IMR-90 (cell line): ENCODE results near the gene DPEP1. TPM values are rescaled to one million over a fixed set of nuclear protein-coding genes. Genes with fewer than 3 reads are reported as not detected.

Experiments used
- ATAC-seq: fragments of 200-7000 bp; cut with Tn5 transposase; 2 replicates; pipeline ENCODE4 v1.9.1; 2020; ENCODE audit warnings: low read depth, mild to moderate bottlenecking, moderate library complexity
- BruUV-seq: library from RNA; stranded (reverse); fragments of 400-500 nt; replicated peaks from 2 replicates; lab custom pipeline; 2021; lab: Mats Ljungman, UMichigan
- CTCF ChIA-PET: fragments of 300-600 bp; formaldehyde crosslinking; extraction: SDS; loops from one replicate; lab custom pipeline; 2021; ENCODE audit warnings: antibody characterized with exemption; lab: Yijun Ruan, JAX
- POLR2A ChIA-PET: fragments of 300-600 bp; sonication (Branson Sonifier 250); formaldehyde crosslinking; loops from one replicate; lab custom pipeline; 2022; ENCODE audit warnings: antibody characterized with exemption; ENCODE audit not compliant: unreplicated experiment; lab: Charles Lee
- DNase-seq: peaks from one replicate; pipeline ENCODE4 v3.0.0; 2013
- H2AFZ ChIP-seq: replicated peaks from 2 replicates; pipeline ENCODE3; 2013; ENCODE audit warnings: low read length, mild to moderate bottlenecking; ENCODE audit not compliant: poor library complexity
- H2AK5ac ChIP-seq: 2 replicates; pipeline ENCODE4 v1.6.1; 2013; ENCODE audit warnings: low read depth, low read length, inconsistent platforms
- H2AK9ac ChIP-seq: replicated peaks from 2 replicates; pipeline ENCODE3; 2013; ENCODE audit warnings: mild to moderate bottlenecking, low read depth, low read length, moderate library complexity; ENCODE audit not compliant: poor library complexity
- H2BK120ac ChIP-seq: 2 replicates; pipeline ENCODE4 v1.6.1; 2013; ENCODE audit warnings: low read depth, low read length, inconsistent platforms
- H2BK15ac ChIP-seq: 3 replicates; pipeline ENCODE4 v1.6.1; 2013; ENCODE audit warnings: low read depth, low read length, inconsistent platforms
- H2BK20ac ChIP-seq: 2 replicates; pipeline ENCODE4 v1.6.1; 2013; ENCODE audit warnings: low read depth, mild to moderate bottlenecking, inconsistent platforms, low read length, moderate library complexity
- H2BK5ac ChIP-seq: 2 replicates; pipeline ENCODE4 v1.6.1; 2013; ENCODE audit warnings: mild to moderate bottlenecking, low read depth, low read length, inconsistent platforms; ENCODE audit not compliant: poor library complexity, severe bottlenecking
- H3K14ac ChIP-seq: replicated peaks from 2 replicates; pipeline ENCODE4 v1.6.1; 2013; ENCODE audit warnings: low read depth, low read length, inconsistent platforms
- H3K18ac ChIP-seq: 2 replicates; pipeline ENCODE4 v1.6.1; 2013; ENCODE audit warnings: low read depth, low read length, control low read depth
- H3K23ac ChIP-seq: 2 replicates; pipeline ENCODE4 v1.6.1; 2013; ENCODE audit warnings: low read depth, low read length, inconsistent platforms
- H3K27ac ChIP-seq: 2 replicates; pipeline ENCODE4 v1.5.1; 2013; ENCODE audit warnings: mild to moderate bottlenecking, control low read depth, low read length; ENCODE audit not compliant: insufficient read depth
- H3K27me3 ChIP-seq: 2 replicates; pipeline ENCODE4 v1.6.1; 2013; ENCODE audit warnings: low read length; ENCODE audit not compliant: control insufficient read depth, insufficient read depth
- H3K36me3 ChIP-seq: 2 replicates; pipeline ENCODE4 v1.6.1; 2013; ENCODE audit warnings: low read length, mixed read lengths; ENCODE audit not compliant: control insufficient read depth, insufficient read depth
- H3K4ac ChIP-seq: 2 replicates; pipeline ENCODE4 v1.6.1; 2013; ENCODE audit warnings: low read depth, low read length, inconsistent platforms
- H3K4me1 ChIP-seq: 2 replicates; pipeline ENCODE4 v1.6.1; 2013; ENCODE audit warnings: low read length, mixed read lengths; ENCODE audit not compliant: control insufficient read depth, insufficient read depth
- H3K4me2 ChIP-seq: 2 replicates; pipeline ENCODE4 v1.6.1; 2013; ENCODE audit warnings: low read depth, mild to moderate bottlenecking, control low read depth, low read length, moderate library complexity
- H3K4me3 ChIP-seq: 2 replicates; pipeline ENCODE4 v1.5.1; 2013; ENCODE audit warnings: low read depth, mild to moderate bottlenecking, control low read depth, low read length, moderate library complexity; ENCODE audit not compliant: insufficient read depth
- H3K56ac ChIP-seq: 2 replicates; pipeline ENCODE4 v1.6.1; 2013; ENCODE audit warnings: low read length, inconsistent platforms; ENCODE audit not compliant: insufficient read depth; ENCODE audit errors: extremely low read depth
- H3K79me1 ChIP-seq, 2 experiments: 2 replicates each; pipeline ENCODE4 v1.6.1; 2013; ENCODE audit warnings: low read length in 2 of 2, inconsistent platforms in 1 of 2, low read depth in 1 of 2
- H3K9ac ChIP-seq: 2 replicates; pipeline ENCODE4 v1.6.1; 2013; ENCODE audit warnings: low read depth, low read length, control low read depth
- H3K9me1 ChIP-seq: 2 replicates; pipeline ENCODE4 v1.6.1; 2013; ENCODE audit warnings: low read length, inconsistent platforms; ENCODE audit not compliant: insufficient read depth
- H3K9me3 ChIP-seq: 2 replicates; pipeline ENCODE4 v1.6.1; 2013; ENCODE audit warnings: low read length; ENCODE audit not compliant: control insufficient read depth, insufficient read depth
- H4K20me1 ChIP-seq: 2 replicates; pipeline ENCODE4 v1.6.1; 2013; ENCODE audit warnings: low read length, inconsistent platforms; ENCODE audit not compliant: insufficient read depth
- H4K5ac ChIP-seq: 2 replicates; pipeline ENCODE4 v1.6.1; 2013; ENCODE audit warnings: mild to moderate bottlenecking, low read depth, low read length, control low read depth
- H4K8ac ChIP-seq, 2 experiments: 2 replicates each; pipeline ENCODE4 v1.6.1; 2013; ENCODE audit warnings: low read depth in 2 of 2, low read length in 2 of 2, control low read depth in 1 of 2, inconsistent platforms in 1 of 2
- H4K91ac ChIP-seq: 2 replicates; pipeline ENCODE4 v1.6.1; 2013; ENCODE audit warnings: low read depth, low read length, inconsistent platforms; ENCODE audit not compliant: insufficient read depth
- BHLHE40 ChIP-seq: fragments of 150-350 bp; IDR thresholded peaks from 2 replicates; pipeline ENCODE4 v1.6.1; 2016; ENCODE audit warnings: mild to moderate bottlenecking, low read depth, low read length
- CEBPB ChIP-seq: IDR thresholded peaks from 2 replicates; pipeline ENCODE4 v1.6.1; 2012; ENCODE audit warnings: low read depth, low read length, improper control_type of control experiment
- MAZ ChIP-seq: IDR thresholded peaks from 2 replicates; pipeline ENCODE4 v1.6.1; 2012; ENCODE audit warnings: low read depth, mild to moderate bottlenecking, low read length, improper control_type of control experiment, moderate library complexity, borderline replicate concordance
- MXI1 ChIP-seq: IDR thresholded peaks from 2 replicates; pipeline ENCODE4 v1.6.1; 2012; ENCODE audit warnings: low read depth, mild to moderate bottlenecking, low read length, moderate library complexity, borderline replicate concordance
- POLR2A ChIP-seq: IDR thresholded peaks from 2 replicates; pipeline ENCODE4 v1.6.1; 2012; ENCODE audit warnings: mild to moderate bottlenecking, low read depth, low read length
- SMC3 ChIP-seq: fragments of 150-350 bp; IDR thresholded peaks from 2 replicates; pipeline ENCODE4 v1.6.1; 2016; ENCODE audit warnings: low read depth, mild to moderate bottlenecking, antibody characterized with exemption, low read length, moderate library complexity
- WGBS, 2 experiments: methylation state at CpG; one replicate each; pipeline versions ENCODE4 v1.1.5 to v1.1.7; 2013; ENCODE audit warnings: missing lambda C conversion rate in 2 of 2; ENCODE audit not compliant: insufficient read length in 1 of 2; ENCODE audit errors: extremely low coverage in 2 of 2; 5-methylcytosine and 5-hydroxymethylcytosine counted together
- dilution Hi-C: fragments of 300-500 bp; cut with HindIII; formaldehyde crosslinking; loops from one replicate; pipeline ENCODE4 v1.14.3; 2018; ENCODE audit warnings: low sequenced_read_pairs; ENCODE audit not compliant: unreplicated experiment
- in situ Hi-C: fragments of 300-500 bp; cut with MboI; formaldehyde crosslinking; loops from 3 replicates; pipeline ENCODE4 v1.14.3; 2019; ENCODE audit warnings: low sequenced_read_pairs, inconsistent platforms, mixed read lengths
- intact Hi-C: fragments of 100-400 bp; cut with micrococcal nuclease; formaldehyde crosslinking; loops from 2 replicates; pipeline ENCODE4 v1.10.0; 2022
- polyA plus RNA-seq, 3 experiments: library from polyadenylated mRNA; depleted of rRNA; stranded (reverse); fragments of >200 nt; gene quantifications; 2 replicates each; pipeline ENCODE4 v1.2.3, GENCODE V29; 2012; ENCODE audit warnings: low replicate concordance in 1 of 3
- total RNA-seq: library from RNA; depleted of rRNA; stranded (reverse); fragments of >200 nt; gene quantifications from 2 replicates; pipeline ENCODE4 v1.2.3, GENCODE V29; 2012
- TF ChIP-seq, protein P1 (sequence below): fragments of 150-350 bp; IDR thresholded peaks from 2 replicates; pipeline ENCODE4 v1.6.1; 2016; ENCODE audit warnings: low read depth, mild to moderate bottlenecking, low read length, moderate library complexity, borderline replicate concordance
- TF ChIP-seq, protein P2 (sequence below): conservative IDR thresholded peaks from 2 replicates; pipeline ENCODE4 v1.5.1; 2012; ENCODE audit warnings: mild to moderate bottlenecking, low read depth, low read length, improper control_type of control experiment
- TF ChIP-seq, protein P3 (sequence below): fragments of 150-350 bp; IDR thresholded peaks from 2 replicates; pipeline ENCODE4 v1.6.1; 2017; ENCODE audit warnings: mild to moderate bottlenecking, antibody characterized with exemption, low read length, low read depth

DPEP1 gene
- total and polyA plus RNA-seq, 2 of the 4 experiments (the other 2 are of a cell fraction), result not detected

DNA sequence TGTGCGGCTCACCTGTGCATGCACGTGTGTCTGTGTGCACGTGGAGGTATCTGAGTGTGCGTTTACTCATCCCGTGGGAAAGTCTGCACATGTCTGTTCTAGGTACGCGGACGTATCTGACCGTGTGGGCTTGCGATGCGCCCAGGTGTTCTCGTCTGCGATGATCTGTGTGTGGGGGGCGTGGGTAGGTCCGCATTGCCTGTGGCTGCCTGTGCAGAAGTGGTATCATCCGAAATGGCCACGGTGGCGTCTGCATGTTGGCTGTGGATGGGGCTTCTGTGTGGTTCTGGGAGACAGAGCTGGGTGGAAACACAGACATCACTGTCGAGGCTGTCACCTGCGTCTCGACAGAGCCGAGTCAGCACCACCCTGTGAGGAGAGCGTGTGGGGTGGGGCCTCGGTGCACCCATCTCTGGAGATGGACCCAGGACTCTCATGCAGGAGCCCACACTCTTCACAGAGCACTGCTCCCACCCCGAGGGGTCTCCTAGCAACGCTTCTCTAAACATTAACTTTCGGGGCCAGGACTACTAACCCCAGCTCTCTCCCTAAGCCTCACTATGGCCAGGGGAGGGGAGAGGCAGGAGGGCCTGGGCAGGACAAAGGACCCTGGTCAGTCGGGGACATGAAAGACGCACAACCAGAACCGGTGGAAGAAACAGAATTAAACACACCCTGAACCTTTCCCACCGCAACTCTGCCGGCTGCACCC is 8.4 kb downstream of the DPEP1 start:
- ChIA-PET POLR2A (no interaction called here), CTCF (interaction anchor here (0.9 kb wide), 1 partner anchor 12 kb away, joined by 3 read pairs; no protein-coding TSS in a partner anchor)
- H3K4ac ChIP-seq, result no peak overlapping the region
- in situ Hi-C loops (no loop called here), intact Hi-C loops (no loop called here), dilution Hi-C loops (no loop called here)
- H4K91ac ChIP-seq, result no peak overlapping the region
- TF ChIP-seq, protein P1, sequence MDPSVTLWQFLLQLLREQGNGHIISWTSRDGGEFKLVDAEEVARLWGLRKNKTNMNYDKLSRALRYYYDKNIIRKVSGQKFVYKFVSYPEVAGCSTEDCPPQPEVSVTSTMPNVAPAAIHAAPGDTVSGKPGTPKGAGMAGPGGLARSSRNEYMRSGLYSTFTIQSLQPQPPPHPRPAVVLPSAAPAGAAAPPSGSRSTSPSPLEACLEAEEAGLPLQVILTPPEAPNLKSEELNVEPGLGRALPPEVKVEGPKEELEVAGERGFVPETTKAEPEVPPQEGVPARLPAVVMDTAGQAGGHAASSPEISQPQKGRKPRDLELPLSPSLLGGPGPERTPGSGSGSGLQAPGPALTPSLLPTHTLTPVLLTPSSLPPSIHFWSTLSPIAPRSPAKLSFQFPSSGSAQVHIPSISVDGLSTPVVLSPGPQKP, result no peak
- TF ChIP-seq, protein P2, sequence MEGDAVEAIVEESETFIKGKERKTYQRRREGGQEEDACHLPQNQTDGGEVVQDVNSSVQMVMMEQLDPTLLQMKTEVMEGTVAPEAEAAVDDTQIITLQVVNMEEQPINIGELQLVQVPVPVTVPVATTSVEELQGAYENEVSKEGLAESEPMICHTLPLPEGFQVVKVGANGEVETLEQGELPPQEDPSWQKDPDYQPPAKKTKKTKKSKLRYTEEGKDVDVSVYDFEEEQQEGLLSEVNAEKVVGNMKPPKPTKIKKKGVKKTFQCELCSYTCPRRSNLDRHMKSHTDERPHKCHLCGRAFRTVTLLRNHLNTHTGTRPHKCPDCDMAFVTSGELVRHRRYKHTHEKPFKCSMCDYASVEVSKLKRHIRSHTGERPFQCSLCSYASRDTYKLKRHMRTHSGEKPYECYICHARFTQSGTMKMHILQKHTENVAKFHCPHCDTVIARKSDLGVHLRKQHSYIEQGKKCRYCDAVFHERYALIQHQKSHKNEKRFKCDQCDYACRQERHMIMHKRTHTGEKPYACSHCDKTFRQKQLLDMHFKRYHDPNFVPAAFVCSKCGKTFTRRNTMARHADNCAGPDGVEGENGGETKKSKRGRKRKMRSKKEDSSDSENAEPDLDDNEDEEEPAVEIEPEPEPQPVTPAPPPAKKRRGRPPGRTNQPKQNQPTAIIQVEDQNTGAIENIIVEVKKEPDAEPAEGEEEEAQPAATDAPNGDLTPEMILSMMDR, result no peak
- TF ChIP-seq, protein P3, sequence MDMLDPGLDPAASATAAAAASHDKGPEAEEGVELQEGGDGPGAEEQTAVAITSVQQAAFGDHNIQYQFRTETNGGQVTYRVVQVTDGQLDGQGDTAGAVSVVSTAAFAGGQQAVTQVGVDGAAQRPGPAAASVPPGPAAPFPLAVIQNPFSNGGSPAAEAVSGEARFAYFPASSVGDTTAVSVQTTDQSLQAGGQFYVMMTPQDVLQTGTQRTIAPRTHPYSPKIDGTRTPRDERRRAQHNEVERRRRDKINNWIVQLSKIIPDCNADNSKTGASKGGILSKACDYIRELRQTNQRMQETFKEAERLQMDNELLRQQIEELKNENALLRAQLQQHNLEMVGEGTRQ, result no peak
- no peak for TF ChIP-seq MXI1
- no peak for TF ChIP-seq CEBPB
- no peak for TF ChIP-seq SMC3
- no peak for TF ChIP-seq MAZ
- no peak for TF ChIP-seq POLR2A
- no peak for TF ChIP-seq BHLHE40
- no peak overlapping the region for H2BK120ac ChIP-seq
- H3K14ac ChIP-seq, result no peak overlapping the region
- H3K27me3 ChIP-seq, result peaks cover 43% of the 10 kb centered on the region
- H2AFZ ChIP-seq, result no peak overlapping the region
- H2AK9ac ChIP-seq, result no peak overlapping the region
- no peak overlapping the region for H3K9ac ChIP-seq
- H3K36me3 ChIP-seq, result no peaks in the 10 kb centered on the region
- BruUV-seq, result no TSS peak
- H3K4me3 ChIP-seq, result no peak overlapping the region
- H3K18ac ChIP-seq, result no peak overlapping the region
- no peaks in the 10 kb centered on the region for H3K9me3 ChIP-seq
- ATAC-seq (no peak), DNase-seq (no peak)
- WGBS, 2 experiments, result 83% methylated on average over 18 of the region's 32 CpGs; no CpG with 5 or more reads in 1 of the 2 experiments
- no peak overlapping the region for H4K8ac ChIP-seq
- no peak overlapping the region for H2BK20ac ChIP-seq
- no peak overlapping the region for H3K56ac ChIP-seq
- no peak overlapping the region for H2BK15ac ChIP-seq
- no peak overlapping the region for H4K5ac ChIP-seq
- no peak overlapping the region for H3K4me2 ChIP-seq
- no peak overlapping the region for H3K27ac ChIP-seq
- H3K9me1 ChIP-seq, result no peaks in the 10 kb centered on the region
- H3K4me1 ChIP-seq, result peaks cover 2% of the 10 kb centered on the region; the same call in 1 of the 2 replicates
- no peak overlapping the region for H2BK5ac ChIP-seq
- H3K23ac ChIP-seq, result no peak overlapping the region
- no peak overlapping the region for H2AK5ac ChIP-seq
- no peaks in the 10 kb centered on the region for H4K20me1 ChIP-seq
- H3K79me1 ChIP-seq, result no peaks in the 10 kb centered on the region
